ENCODE measurements around the gene FOXI3. TPM values are rescaled to one million over a fixed set of nuclear protein-coding genes. Genes with fewer than 3 reads are reported as not detected.

Gene FOXI3
- polyA plus RNA-seq, 1 donor (not counting 4 experiments of a cell fraction or from before 2014, with no cell fraction given), result not detected

DNA sequence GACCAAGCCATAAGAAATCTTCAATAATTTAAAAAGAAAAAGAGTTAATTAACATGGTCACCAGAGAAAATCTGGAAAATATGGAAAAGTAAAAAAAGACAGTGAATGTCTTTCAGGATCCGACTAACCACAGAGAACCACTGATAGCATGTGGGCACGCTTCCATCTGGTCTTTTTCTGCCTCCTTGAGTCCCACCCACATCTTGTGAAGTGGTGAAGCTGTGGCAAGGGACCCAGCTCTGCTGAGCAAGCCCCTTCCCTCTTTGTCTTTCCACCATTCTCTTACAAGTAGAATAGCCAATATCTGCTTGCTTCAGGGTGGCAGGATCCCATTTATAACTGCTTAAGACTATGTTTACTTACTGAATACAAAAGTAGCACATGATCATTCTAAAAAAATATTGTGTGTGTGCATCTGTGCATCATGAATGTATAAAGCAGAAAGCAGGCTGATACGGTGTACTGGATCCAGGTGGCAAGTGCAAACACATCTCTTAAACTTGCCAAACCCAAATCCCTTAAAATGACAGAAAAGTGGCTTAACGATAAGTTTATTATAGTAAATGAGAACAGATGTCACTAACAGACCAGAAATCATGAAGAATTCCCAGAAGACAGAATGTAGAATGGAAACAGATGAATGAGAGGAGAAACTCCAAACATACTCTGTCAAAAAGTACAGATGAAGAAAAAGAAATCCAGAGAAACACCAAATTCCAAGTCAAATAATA is 52.3 kb downstream of the FOXI3 start:
- H3K9me1 ChIP-seq (ENCODE audit: control insufficient read depth, extremely low read depth, insufficient read depth, low read length), result no peaks in the 10 kb centered on the region
- dilution Hi-C loops (cut with MboI; ENCODE audit: extremely low pct_ligation_motif_present, low sequenced_read_pairs), result no loop called here
- H3K27ac ChIP-seq (ENCODE audit: control insufficient read depth, insufficient read depth, low read length), result no peak overlapping the region
- DNase-seq (ENCODE audit: low read depth, low spot score) (no peak), FAIRE-seq (no peak)
- H3K4me3 ChIP-seq (ENCODE audit: control insufficient read depth in 2 of 3, extremely low read depth in 1 of 3, insufficient read depth in 2 of 3, low read depth in 1 of 3, low read length in 3 of 3), result no peak overlapping the region
- H3K4me2 ChIP-seq (ENCODE audit: control insufficient read depth, extremely low read depth, insufficient read depth, low read depth, low read length), result no peak overlapping the region
- no peaks in the 10 kb centered on the region for H3K9me3 ChIP-seq (ENCODE audit: control insufficient read depth, low read depth, low read length)
- no peaks in the 10 kb centered on the region for H3K27me3 ChIP-seq (ENCODE audit: control insufficient read depth, extremely low read depth, insufficient read depth, low read length)
- H3K36me3 ChIP-seq (ENCODE audit: control insufficient read depth in 2 of 2, extremely low read depth in 1 of 2, insufficient read depth in 2 of 2, low read length in 2 of 2), result no peaks in the 10 kb centered on the region
- H3K79me2 ChIP-seq (ENCODE audit: control insufficient read depth, insufficient read depth, low read length), result no peaks in the 10 kb centered on the region
- H3K9ac ChIP-seq (ENCODE audit: control insufficient read depth, extremely low read depth, insufficient read depth, low read length), result no peak overlapping the region
- no peaks in the 10 kb centered on the region for H3K4me1 ChIP-seq (ENCODE audit: control insufficient read depth, extremely low read depth, insufficient read depth, low read length)
- TF ChIP-seq CTCF (optimal IDR thresholded peaks at IDR 0.05 in 1 of 3, IDR thresholded peaks at IDR 0.05 in 1 of 3, conservative IDR thresholded peaks at IDR 0.05 in 1 of 3; ENCODE audit: extremely low read depth in 1 of 3, insufficient read depth in 2 of 3, low read length in 3 of 3), result no peak
- no peak for TF ChIP-seq EZH2 (IDR thresholded peaks at IDR 0.05; ENCODE audit: low read length)
- no peak overlapping the region for H2AFZ ChIP-seq (ENCODE audit: control insufficient read depth, low read length)
- H4K20me1 ChIP-seq (ENCODE audit: control insufficient read depth, extremely low read depth, insufficient read depth, low read length), result no peaks in the 10 kb centered on the region

GRCh38 chr2:88398180-88398579 is 54.3 kb downstream of the FOXI3 start:
- H3K4me2 ChIP-seq (ENCODE audit: control insufficient read depth, extremely low read depth, insufficient read depth, low read depth, low read length), result no peak overlapping the region
- H3K27me3 ChIP-seq (ENCODE audit: control insufficient read depth, extremely low read depth, insufficient read depth, low read length), result no peaks in the 10 kb centered on the region
- FAIRE-seq, result no peak
- no peaks in the 10 kb centered on the region for H3K9me3 ChIP-seq (ENCODE audit: control insufficient read depth, low read depth, low read length)
- no peak overlapping the region for H2AFZ ChIP-seq (ENCODE audit: control insufficient read depth, low read length)
- no peaks in the 10 kb centered on the region for H4K20me1 ChIP-seq (ENCODE audit: control insufficient read depth, extremely low read depth, insufficient read depth, low read length)
- no peak overlapping the region for H3K9ac ChIP-seq (ENCODE audit: control insufficient read depth, extremely low read depth, insufficient read depth, low read length)
- H3K4me3 ChIP-seq (ENCODE audit: control insufficient read depth in 2 of 3, extremely low read depth in 1 of 3, insufficient read depth in 2 of 3, low read depth in 1 of 3, low read length in 3 of 3), result no peak overlapping the region
- no peak for TF ChIP-seq CTCF (optimal IDR thresholded peaks at IDR 0.05 in 1 of 3, IDR thresholded peaks at IDR 0.05 in 1 of 3, conservative IDR thresholded peaks at IDR 0.05 in 1 of 3; ENCODE audit: extremely low read depth in 1 of 3, insufficient read depth in 2 of 3, low read length in 3 of 3)
- TF ChIP-seq EZH2 (IDR thresholded peaks at IDR 0.05; ENCODE audit: low read length), result no peak
- H3K27ac ChIP-seq (ENCODE audit: control insufficient read depth, insufficient read depth, low read length), result no peak overlapping the region
- no peaks in the 10 kb centered on the region for H3K79me2 ChIP-seq (ENCODE audit: control insufficient read depth, insufficient read depth, low read length)
- no peaks in the 10 kb centered on the region for H3K4me1 ChIP-seq (ENCODE audit: control insufficient read depth, extremely low read depth, insufficient read depth, low read length)
- no peaks in the 10 kb centered on the region for H3K9me1 ChIP-seq (ENCODE audit: control insufficient read depth, extremely low read depth, insufficient read depth, low read length)
- no peak for DNase-seq (ENCODE audit: low read depth, low spot score)
- dilution Hi-C loops (cut with MboI; ENCODE audit: extremely low pct_ligation_motif_present, low sequenced_read_pairs), result no loop called here
- H3K36me3 ChIP-seq (ENCODE audit: control insufficient read depth in 2 of 2, extremely low read depth in 1 of 2, insufficient read depth in 2 of 2, low read length in 2 of 2), result no peaks in the 10 kb centered on the region

Small RNA genes within 50 kb of the gene (small RNA-seq; reads per million reads assigned to genes)
- 0 reads per million in 3 experiments for gene RNU6-1007P (ENCODE audit: insufficient read length in 3 of 3, low read depth in 3 of 3, low replicate concordance in 1 of 3)

Other genes with a start within 250 kb of the FOXI3 start
- gene EIF2AK3, start 174.8 kb upstream of the FOXI3 start, polyA plus RNA-seq, result 7.6 to 10.9 TPM (median 7.9 TPM) in 3 replicates
- gene RPIA, start 239.0 kb upstream of the FOXI3 start, polyA plus RNA-seq, result 6.6 to 11.4 TPM (median 7.1 TPM) in 3 replicates

Data from keratinocyte (primary cell).